GM23338 (cell line): Measurements from ENCODE around the gene SMURF1. TPM values are rescaled to one million over a fixed set of nuclear protein-coding genes. Genes with fewer than 3 reads are reported as not detected.

Experiments used
- ATAC-seq: fragments of 200-7000 bp; cut with Tn5 transposase; 3 replicates; pipeline ENCODE4 v1.9.1; 2020
- DNase-seq: peaks from one replicate; pipeline ENCODE4 v3.0.0-alpha.2; 2015; ENCODE audit warnings: low spot score
- H2AFZ ChIP-seq: fragments of 200-600 bp; sonication (generic); 2 replicates; pipeline ENCODE4 v1.8.0; 2016; ENCODE audit warnings: antibody characterized with exemption, mild to moderate bottlenecking, moderate library complexity
- H3F3A ChIP-seq: fragments of 200-600 bp; sonication (generic); replicated peaks from 2 replicates; pipeline ENCODE4 v1.8.0; 2017; ENCODE audit warnings: antibody characterized with exemption, mixed run types, low read depth
- H3K27ac ChIP-seq: fragments of 200-600 bp; sonication (generic); 2 replicates; pipeline ENCODE4 v1.6.1; 2016; ENCODE audit warnings: low read depth
- H3K27me3 ChIP-seq: fragments of 200-600 bp; sonication (generic); 2 replicates; pipeline ENCODE4 v1.8.0; 2016; ENCODE audit warnings: mild to moderate bottlenecking, mixed run types, moderate library complexity; ENCODE audit not compliant: insufficient read depth
- H3K36me3 ChIP-seq: fragments of 200-600 bp; sonication (generic); 2 replicates; pipeline ENCODE4 v1.8.0; 2016; ENCODE audit warnings: mild to moderate bottlenecking; ENCODE audit not compliant: insufficient read depth
- H3K4me1 ChIP-seq: fragments of 200-600 bp; sonication (generic); 2 replicates; pipeline ENCODE4 v1.8.0; 2016; ENCODE audit warnings: mild to moderate bottlenecking, moderate library complexity; ENCODE audit not compliant: insufficient read depth
- H3K4me2 ChIP-seq: fragments of 200-600 bp; sonication (generic); 2 replicates; pipeline ENCODE4 v1.7.1; 2017; ENCODE audit warnings: mixed run types
- H3K4me3 ChIP-seq: fragments of 200-600 bp; sonication (generic); 2 replicates; pipeline ENCODE4 v1.6.1; 2016; ENCODE audit warnings: mixed run types
- H3K79me2 ChIP-seq: fragments of 200-600 bp; sonication (generic); replicated peaks from 2 replicates; pipeline ENCODE4 v1.8.0; 2017; ENCODE audit warnings: mild to moderate bottlenecking; ENCODE audit not compliant: insufficient read depth
- H3K9me2 ChIP-seq: fragments of 200-600 bp; sonication (generic); 2 replicates; pipeline ENCODE4 v1.8.0; 2017; ENCODE audit not compliant: insufficient read depth
- H4K20me1 ChIP-seq: fragments of 200-600 bp; sonication (generic); replicated peaks from 2 replicates; pipeline ENCODE4 v1.8.0; 2017; ENCODE audit warnings: mild to moderate bottlenecking; ENCODE audit not compliant: insufficient read depth
- H3K27ac Mint-ChIP-seq: 2 replicates; pipeline ENCODE4 v1.8.0; 2020; ENCODE audit warnings: inconsistent platforms, mild to moderate bottlenecking, moderate library complexity, mixed read lengths
- H3K27me3 Mint-ChIP-seq: 3 replicates; pipeline ENCODE4 v1.8.0; 2022; ENCODE audit warnings: low read depth, mild to moderate bottlenecking, moderate library complexity, mixed read lengths, inconsistent platforms; ENCODE audit not compliant: insufficient read depth, poor library complexity
- H3K36me3 Mint-ChIP-seq: 3 replicates; pipeline ENCODE4 v1.8.0; 2021; ENCODE audit warnings: low read depth, mild to moderate bottlenecking, inconsistent platforms, moderate library complexity, mixed read lengths
- H3K4me1 Mint-ChIP-seq: 3 replicates; pipeline ENCODE4 v1.8.0; 2020; ENCODE audit warnings: mild to moderate bottlenecking, inconsistent platforms, mixed read lengths
- H3K4me3 Mint-ChIP-seq: 3 replicates; pipeline ENCODE4 v1.8.0; 2021; ENCODE audit warnings: moderate library complexity, mild to moderate bottlenecking, inconsistent platforms, mixed read lengths
- H3K9me3 Mint-ChIP-seq: 3 replicates; pipeline ENCODE4 v1.8.0; 2020; ENCODE audit warnings: moderate library complexity, mild to moderate bottlenecking, inconsistent platforms, mixed read lengths
- CREB1 ChIP-seq: fragments of 250-450 bp; sonication (Bioruptor Pico); IDR thresholded peaks from 2 replicates; pipeline ENCODE4 v1.5.0; 2020; ENCODE audit warnings: low read depth, mild to moderate bottlenecking, moderate library complexity
- EZH2 ChIP-seq: fragments of 200-600 bp; sonication (generic); IDR thresholded peaks from one replicate; pipeline ENCODE4 v1.8.0; 2017; ENCODE audit warnings: antibody characterized with exemption, mild to moderate bottlenecking, low read depth; ENCODE audit not compliant: unreplicated experiment
- EZH2phosphoT487 ChIP-seq: fragments of 200-600 bp; sonication (generic); IDR thresholded peaks from one replicate; pipeline ENCODE4 v1.8.1; 2018; ENCODE audit warnings: antibody characterized with exemption; ENCODE audit not compliant: unreplicated experiment
- JUNB ChIP-seq: IDR thresholded peaks from one replicate; pipeline ENCODE4 v1.6.1; 2016; ENCODE audit warnings: antibody characterized with exemption; ENCODE audit not compliant: unreplicated experiment
- NANOG ChIP-seq: IDR thresholded peaks from 2 replicates; pipeline ENCODE4 v1.6.1; 2016; ENCODE audit warnings: antibody characterized with exemption, borderline replicate concordance
- POLR2AphosphoS5 ChIP-seq: IDR thresholded peaks from 2 replicates; pipeline ENCODE4 v1.6.1; 2016; ENCODE audit warnings: antibody characterized with exemption, low read depth
- ZNF114 ChIP-seq: fragments of 250-450 bp; sonication (Bioruptor Pico); IDR thresholded peaks from 2 replicates; pipeline ENCODE4 v1.5.0; 2020; ENCODE audit warnings: mild to moderate bottlenecking, moderate library complexity
- polyA plus RNA-seq: library from polyadenylated mRNA; unstranded; fragments of >200 nt; fragmentation: Nextera tagmentation; extraction: Ambion mirVana; gene quantifications from 2 replicates; pipeline ENCODE4 v1.2.1, GENCODE V29; 2016
- total RNA-seq: library from RNA; depleted of rRNA; stranded (reverse); fragments of >200 nt; shearing (Covaris generic); gene quantifications from 2 replicates; pipeline ENCODE4 v1.2.3, GENCODE V29; 2014
- TF ChIP-seq, protein P1 (sequence below): IDR thresholded peaks from one replicate; pipeline ENCODE4 v1.6.1; 2018; ENCODE audit warnings: antibody characterized with exemption; ENCODE audit not compliant: unreplicated experiment
- TF ChIP-seq, protein P2 (sequence below), 2 experiments: fragments of 200-600 bp in 1 of 2; sonication (generic) in 1 of 2; conservative IDR thresholded peaks; 2 replicates each; pipeline versions ENCODE4 v1.5.1 to v1.6.1; 2016 to 2017; ENCODE audit warnings: antibody characterized with exemption in 2 of 2, low read depth in 2 of 2, mild to moderate bottlenecking in 2 of 2, moderate library complexity in 1 of 2
- TF ChIP-seq, protein P3 (sequence below): IDR thresholded peaks from 2 replicates; pipeline ENCODE4 v1.6.1; 2016; ENCODE audit warnings: antibody characterized with exemption

The SMURF1 gene
- total and polyA plus RNA-seq, 2 experiments from 2014 or later = 5.8 to 23.9 TPM

DNA sequence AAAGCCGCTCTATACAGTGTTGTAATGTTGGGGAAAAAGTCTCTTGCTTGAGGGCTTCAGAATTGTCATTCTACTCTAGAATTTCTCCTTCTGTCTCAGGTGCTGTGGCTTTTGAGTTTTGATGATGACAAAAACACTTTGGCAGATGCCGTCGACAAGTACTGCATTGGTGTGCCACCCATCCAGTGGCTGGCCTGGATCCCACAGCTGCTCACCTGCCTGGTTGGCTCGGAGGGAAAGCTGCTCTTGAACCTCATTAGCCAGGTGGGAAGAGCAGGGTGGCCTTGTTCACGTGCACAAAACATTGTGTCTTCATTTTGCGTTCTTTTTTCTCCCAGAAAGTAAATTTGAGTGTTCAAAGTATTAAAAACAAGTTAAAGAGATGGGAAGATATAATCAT lies 153.6 kb downstream of the SMURF1 start (continued):
- TF ChIP-seq, protein P1, sequence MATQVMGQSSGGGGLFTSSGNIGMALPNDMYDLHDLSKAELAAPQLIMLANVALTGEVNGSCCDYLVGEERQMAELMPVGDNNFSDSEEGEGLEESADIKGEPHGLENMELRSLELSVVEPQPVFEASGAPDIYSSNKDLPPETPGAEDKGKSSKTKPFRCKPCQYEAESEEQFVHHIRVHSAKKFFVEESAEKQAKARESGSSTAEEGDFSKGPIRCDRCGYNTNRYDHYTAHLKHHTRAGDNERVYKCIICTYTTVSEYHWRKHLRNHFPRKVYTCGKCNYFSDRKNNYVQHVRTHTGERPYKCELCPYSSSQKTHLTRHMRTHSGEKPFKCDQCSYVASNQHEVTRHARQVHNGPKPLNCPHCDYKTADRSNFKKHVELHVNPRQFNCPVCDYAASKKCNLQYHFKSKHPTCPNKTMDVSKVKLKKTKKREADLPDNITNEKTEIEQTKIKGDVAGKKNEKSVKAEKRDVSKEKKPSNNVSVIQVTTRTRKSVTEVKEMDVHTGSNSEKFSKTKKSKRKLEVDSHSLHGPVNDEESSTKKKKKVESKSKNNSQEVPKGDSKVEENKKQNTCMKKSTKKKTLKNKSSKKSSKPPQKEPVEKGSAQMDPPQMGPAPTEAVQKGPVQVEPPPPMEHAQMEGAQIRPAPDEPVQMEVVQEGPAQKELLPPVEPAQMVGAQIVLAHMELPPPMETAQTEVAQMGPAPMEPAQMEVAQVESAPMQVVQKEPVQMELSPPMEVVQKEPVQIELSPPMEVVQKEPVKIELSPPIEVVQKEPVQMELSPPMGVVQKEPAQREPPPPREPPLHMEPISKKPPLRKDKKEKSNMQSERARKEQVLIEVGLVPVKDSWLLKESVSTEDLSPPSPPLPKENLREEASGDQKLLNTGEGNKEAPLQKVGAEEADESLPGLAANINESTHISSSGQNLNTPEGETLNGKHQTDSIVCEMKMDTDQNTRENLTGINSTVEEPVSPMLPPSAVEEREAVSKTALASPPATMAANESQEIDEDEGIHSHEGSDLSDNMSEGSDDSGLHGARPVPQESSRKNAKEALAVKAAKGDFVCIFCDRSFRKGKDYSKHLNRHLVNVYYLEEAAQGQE = no peak
- TF ChIP-seq CREB1 (no peak), POLR2AphosphoS5 (no peak), EZH2 (no peak)

DNA sequence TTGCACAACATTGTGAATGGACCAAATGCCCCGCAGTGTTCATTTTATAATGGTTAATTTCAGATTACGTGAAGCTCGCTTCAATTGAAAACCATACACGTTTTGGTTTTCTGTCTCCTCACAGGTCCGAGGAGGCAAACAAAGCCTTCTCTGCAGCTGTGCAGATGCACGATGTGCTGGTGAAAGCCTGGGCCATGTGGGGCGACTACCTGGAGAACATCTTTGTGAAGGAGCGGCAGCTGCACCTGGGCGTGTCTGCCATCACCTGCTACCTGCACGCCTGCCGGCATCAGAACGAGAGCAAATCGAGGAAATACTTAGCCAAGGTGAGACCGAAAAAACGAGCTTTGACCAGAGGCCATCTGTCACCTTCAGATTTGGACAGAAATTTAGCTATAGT lies 155.3 kb downstream of the SMURF1 start:
- no peak overlapping the region for H2AFZ ChIP-seq
- peaks cover 14% of the 10 kb centered on the region for H4K20me1 ChIP-seq
- H3K36me3 Mint-ChIP-seq = peaks cover 94% of the 10 kb centered on the region
- no peak for DNase-seq
- H3K27me3 Mint-ChIP-seq = peaks cover 13% of the 10 kb centered on the region
- no peak for ATAC-seq
- H3K4me3 ChIP-seq = no peak overlapping the region
- peaks cover 7% of the 10 kb centered on the region; the same call in 1 of the 3 replicates for H3K9me3 Mint-ChIP-seq
- H3K4me3 Mint-ChIP-seq = no peak overlapping the region
- H3K27me3 ChIP-seq = no peaks in the 10 kb centered on the region
- H3K36me3 ChIP-seq = peaks cover 39% of the 10 kb centered on the region
- H3K4me1 Mint-ChIP-seq = no peaks in the 10 kb centered on the region
- H3K4me1 ChIP-seq = no peaks in the 10 kb centered on the region
- H3F3A ChIP-seq = no peaks in the 10 kb centered on the region
- H3K4me2 ChIP-seq = no peak overlapping the region
- H3K79me2 ChIP-seq = no peaks in the 10 kb centered on the region
- no peak overlapping the region for H3K27ac Mint-ChIP-seq
- H3K9me2 ChIP-seq = no peaks in the 10 kb centered on the region
- no peak overlapping the region for H3K27ac ChIP-seq
- no peak for TF ChIP-seq JUNB
- no peak for TF ChIP-seq NANOG
- TF ChIP-seq EZH2phosphoT487 = no peak
- TF ChIP-seq, protein P2, sequence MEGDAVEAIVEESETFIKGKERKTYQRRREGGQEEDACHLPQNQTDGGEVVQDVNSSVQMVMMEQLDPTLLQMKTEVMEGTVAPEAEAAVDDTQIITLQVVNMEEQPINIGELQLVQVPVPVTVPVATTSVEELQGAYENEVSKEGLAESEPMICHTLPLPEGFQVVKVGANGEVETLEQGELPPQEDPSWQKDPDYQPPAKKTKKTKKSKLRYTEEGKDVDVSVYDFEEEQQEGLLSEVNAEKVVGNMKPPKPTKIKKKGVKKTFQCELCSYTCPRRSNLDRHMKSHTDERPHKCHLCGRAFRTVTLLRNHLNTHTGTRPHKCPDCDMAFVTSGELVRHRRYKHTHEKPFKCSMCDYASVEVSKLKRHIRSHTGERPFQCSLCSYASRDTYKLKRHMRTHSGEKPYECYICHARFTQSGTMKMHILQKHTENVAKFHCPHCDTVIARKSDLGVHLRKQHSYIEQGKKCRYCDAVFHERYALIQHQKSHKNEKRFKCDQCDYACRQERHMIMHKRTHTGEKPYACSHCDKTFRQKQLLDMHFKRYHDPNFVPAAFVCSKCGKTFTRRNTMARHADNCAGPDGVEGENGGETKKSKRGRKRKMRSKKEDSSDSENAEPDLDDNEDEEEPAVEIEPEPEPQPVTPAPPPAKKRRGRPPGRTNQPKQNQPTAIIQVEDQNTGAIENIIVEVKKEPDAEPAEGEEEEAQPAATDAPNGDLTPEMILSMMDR (conservative IDR thresholded peaks at IDR 0.05; ENCODE audit: low read depth in 2 of 2) = no peak
- TF ChIP-seq, protein P3, sequence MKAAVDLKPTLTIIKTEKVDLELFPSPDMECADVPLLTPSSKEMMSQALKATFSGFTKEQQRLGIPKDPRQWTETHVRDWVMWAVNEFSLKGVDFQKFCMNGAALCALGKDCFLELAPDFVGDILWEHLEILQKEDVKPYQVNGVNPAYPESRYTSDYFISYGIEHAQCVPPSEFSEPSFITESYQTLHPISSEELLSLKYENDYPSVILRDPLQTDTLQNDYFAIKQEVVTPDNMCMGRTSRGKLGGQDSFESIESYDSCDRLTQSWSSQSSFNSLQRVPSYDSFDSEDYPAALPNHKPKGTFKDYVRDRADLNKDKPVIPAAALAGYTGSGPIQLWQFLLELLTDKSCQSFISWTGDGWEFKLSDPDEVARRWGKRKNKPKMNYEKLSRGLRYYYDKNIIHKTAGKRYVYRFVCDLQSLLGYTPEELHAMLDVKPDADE = no peak
- TF ChIP-seq, protein P1 = no peak
- TF ChIP-seq EZH2 = no peak
- no peak for TF ChIP-seq POLR2AphosphoS5
- no peak for TF ChIP-seq ZNF114 (CRISPR knock-in tag)
